ENCODE results near the gene FIBP. TPM values are rescaled to one million over a fixed set of nuclear protein-coding genes. Genes with fewer than 3 reads are reported as not detected.

The FIBP gene
- total RNA-seq, 1 donor from 2014 or later = 103 TPM

- FAIRE-seq (no peak), DNase-seq (ENCODE audit: low read depth) (no peak)
- Histone ChIP-seq H3K36me3 (ENCODE audit: control insufficient read depth, insufficient read depth, low read length) (peaks cover 34% of the 10 kb centered on the region), H3K4me3 (ENCODE audit: low read depth, low read length) (no peak overlapping the region), H3K27me3 (ENCODE audit: control insufficient read depth, insufficient read depth, low read length) (no peaks in the 10 kb centered on the region)
- TF ChIP-seq CTCF (IDR thresholded peaks at IDR 0.05; ENCODE audit: insufficient read depth, low read length, severe bottlenecking) = no peak
Measured at GRCh38 chr11:65853246-65853979, 34.9 kb downstream of the FIBP start.

- Histone ChIP-seq H3K27me3 (ENCODE audit: control insufficient read depth, insufficient read depth, low read length) (no peaks in the 10 kb centered on the region), H3K36me3 (ENCODE audit: control insufficient read depth, insufficient read depth, low read length) (peaks cover 34% of the 10 kb centered on the region), H3K4me3 (ENCODE audit: low read depth, low read length) (no peak overlapping the region)
- no peak for TF ChIP-seq CTCF (IDR thresholded peaks at IDR 0.05; ENCODE audit: insufficient read depth, low read length, severe bottlenecking)
- DNase-seq (ENCODE audit: low read depth) (no peak), FAIRE-seq (no peak)
Measured at GRCh38 chr11:65852508-65853245, 35.6 kb downstream of the FIBP start.

GRCh38 chr11:65851811-65852507 is 36.3 kb downstream of the FIBP start:
- no peak for TF ChIP-seq CTCF (IDR thresholded peaks at IDR 0.05; ENCODE audit: insufficient read depth, low read length, severe bottlenecking)
- no peak overlapping the region for H3K4me3 ChIP-seq (ENCODE audit: low read depth, low read length)
- no peak for DNase-seq (ENCODE audit: low read depth)
- no peak for FAIRE-seq
- no peaks in the 10 kb centered on the region for H3K27me3 ChIP-seq (ENCODE audit: control insufficient read depth, insufficient read depth, low read length)
- peaks cover 34% of the 10 kb centered on the region for H3K36me3 ChIP-seq (ENCODE audit: control insufficient read depth, insufficient read depth, low read length)

- FAIRE-seq (no peak), DNase-seq (ENCODE audit: low read depth) (no peak)
- Histone ChIP-seq H3K4me3 (ENCODE audit: low read depth, low read length) (no peak overlapping the region), H3K27me3 (ENCODE audit: control insufficient read depth, insufficient read depth, low read length) (no peaks in the 10 kb centered on the region), H3K36me3 (ENCODE audit: control insufficient read depth, insufficient read depth, low read length) (peaks cover 30% of the 10 kb centered on the region)
- TF ChIP-seq CTCF (IDR thresholded peaks at IDR 0.05; ENCODE audit: insufficient read depth, low read length, severe bottlenecking) = peak; percentile 55
Measured at GRCh38 chr11:65851083-65851579, 37.1 kb downstream of the FIBP start.

GRCh38 chr11:65850217-65851082 is 37.8 kb downstream of the FIBP start:
- Histone ChIP-seq H3K4me3 (ENCODE audit: low read depth, low read length) (no peak overlapping the region), H3K27me3 (ENCODE audit: control insufficient read depth, insufficient read depth, low read length) (no peaks in the 10 kb centered on the region), H3K36me3 (ENCODE audit: control insufficient read depth, insufficient read depth, low read length) (peaks cover 24% of the 10 kb centered on the region)
- no peak for TF ChIP-seq CTCF (IDR thresholded peaks at IDR 0.05; ENCODE audit: insufficient read depth, low read length, severe bottlenecking)
- no peak for DNase-seq (ENCODE audit: low read depth)
- peak; percentile 70 for FAIRE-seq

All from bronchial epithelial cell (primary cell).